ENCODE data around the gene MOV10L1. TPM values are rescaled to one million over a fixed set of nuclear protein-coding genes. Genes with fewer than 3 reads are reported as not detected.

The MOV10L1 gene
- total RNA-seq, 1 donor, result 0.36 TPM

DNA sequence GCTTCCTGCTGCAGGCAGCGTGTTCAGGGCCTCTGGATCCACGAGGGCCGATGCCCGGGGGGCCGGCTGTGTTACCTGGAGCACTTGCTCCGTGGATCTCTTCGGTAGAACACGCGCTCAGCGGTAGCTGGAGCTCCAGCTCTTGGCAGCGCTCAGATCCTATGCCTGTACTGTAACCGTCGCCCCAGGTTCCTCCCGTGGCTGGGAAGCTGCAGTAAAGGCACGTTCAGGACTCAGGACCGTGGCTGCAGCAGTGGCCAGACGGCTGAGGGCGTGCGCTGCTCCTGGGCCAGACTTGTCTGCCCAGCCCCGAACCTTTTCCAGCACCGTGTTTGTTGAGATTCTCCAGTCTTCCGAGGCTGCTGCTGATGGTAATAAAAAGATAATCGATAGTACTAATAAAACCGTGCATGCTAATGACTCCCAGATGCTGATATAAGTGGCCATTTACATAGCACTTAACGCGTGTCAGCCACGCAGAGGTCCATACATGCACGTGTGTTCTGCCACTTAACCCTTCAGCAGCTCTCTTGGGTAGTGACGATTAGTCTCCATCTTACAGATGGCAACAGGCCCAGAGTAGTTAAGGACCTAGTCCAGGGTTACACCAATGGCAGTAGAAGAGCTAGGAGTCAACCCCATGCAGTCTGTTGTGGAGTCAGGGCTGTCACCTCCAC lies 1.4 kb downstream of the MOV10L1 start:
- no peak overlapping the region for H2AFZ ChIP-seq (ENCODE audit: low read length)
- H3K4me1 ChIP-seq (ENCODE audit: insufficient read depth, low read length), result peaks cover 3% of the 10 kb centered on the region
- DNase-seq (ENCODE audit: insufficient read length, low spot score, missing footprints), result no peak
- no peaks in the 10 kb centered on the region for H3K36me3 ChIP-seq (ENCODE audit: insufficient read depth, low read length)
- no peaks in the 10 kb centered on the region for H3K79me2 ChIP-seq (ENCODE audit: insufficient read depth, low read length)
- no peak overlapping the region for H3K4me2 ChIP-seq (ENCODE audit: insufficient read depth, low read length)
- H3K27ac ChIP-seq (ENCODE audit: low read depth, low read length), result no peak overlapping the region
- no peaks in the 10 kb centered on the region for H3K9me3 ChIP-seq (ENCODE audit: low read depth, low read length)
- no peak overlapping the region for H3K4me3 ChIP-seq (ENCODE audit: insufficient read depth, low read length)
- H4K20me1 ChIP-seq (ENCODE audit: insufficient read depth, low read length), result no peaks in the 10 kb centered on the region
- peaks cover 7% of the 10 kb centered on the region for H3K27me3 ChIP-seq (ENCODE audit: insufficient read depth, low read length)
- no peak for TF ChIP-seq CTCF (IDR thresholded peaks at IDR 0.05; ENCODE audit: extremely low read depth, low read depth, low read length)

GRCh38 chr22:50092342-50092741 lies 2.5 kb downstream of the MOV10L1 start:
- no peaks in the 10 kb centered on the region for H3K9me3 ChIP-seq (ENCODE audit: low read depth, low read length)
- no peak overlapping the region for H3K4me3 ChIP-seq (ENCODE audit: insufficient read depth, low read length)
- TF ChIP-seq CTCF (IDR thresholded peaks at IDR 0.05; ENCODE audit: extremely low read depth, low read depth, low read length), result no peak
- H3K36me3 ChIP-seq (ENCODE audit: insufficient read depth, low read length), result no peaks in the 10 kb centered on the region
- no peak for DNase-seq (ENCODE audit: insufficient read length, low spot score, missing footprints)
- H3K4me1 ChIP-seq (ENCODE audit: insufficient read depth, low read length), result no peaks in the 10 kb centered on the region
- no peak overlapping the region for H3K27ac ChIP-seq (ENCODE audit: low read depth, low read length)
- no peak overlapping the region for H3K4me2 ChIP-seq (ENCODE audit: insufficient read depth, low read length)
- H2AFZ ChIP-seq (ENCODE audit: low read length), result no peak overlapping the region
- peaks cover 8% of the 10 kb centered on the region for H3K27me3 ChIP-seq (ENCODE audit: insufficient read depth, low read length)
- no peaks in the 10 kb centered on the region for H3K79me2 ChIP-seq (ENCODE audit: insufficient read depth, low read length)
- no peaks in the 10 kb centered on the region for H4K20me1 ChIP-seq (ENCODE audit: insufficient read depth, low read length)

DNA sequence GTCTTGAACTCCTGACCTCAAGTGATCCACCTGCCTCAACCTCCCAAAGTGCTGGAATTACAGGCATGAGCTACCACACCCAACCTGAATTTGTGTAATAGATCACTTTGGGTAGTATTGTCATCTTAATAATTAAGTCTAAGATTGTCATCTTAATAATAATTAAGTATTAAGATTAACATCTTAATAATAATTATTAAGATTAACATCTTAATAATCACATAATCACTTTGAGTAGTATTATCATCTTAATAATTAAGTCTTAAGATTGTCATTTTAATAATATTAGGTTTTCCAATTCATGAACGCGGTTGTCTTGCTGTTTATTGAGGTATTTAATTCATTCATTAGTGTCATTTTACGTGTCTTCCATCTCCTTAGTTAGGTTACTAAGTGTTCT lies 8.2 kb downstream of the MOV10L1 start:
- Histone ChIP-seq H3K36me3 (ENCODE audit: insufficient read depth, low read length) (no peaks in the 10 kb centered on the region), H3K27ac (ENCODE audit: low read depth, low read length) (no peak overlapping the region), H3K9me3 (ENCODE audit: low read depth, low read length) (no peaks in the 10 kb centered on the region), H3K27me3 (ENCODE audit: insufficient read depth, low read length) (peaks cover 13% of the 10 kb centered on the region), H3K4me2 (ENCODE audit: insufficient read depth, low read length) (no peak overlapping the region), H3K4me3 (ENCODE audit: insufficient read depth, low read length) (no peak overlapping the region), H3K79me2 (ENCODE audit: insufficient read depth, low read length) (no peaks in the 10 kb centered on the region), H3K4me1 (ENCODE audit: insufficient read depth, low read length) (no peaks in the 10 kb centered on the region), H2AFZ (ENCODE audit: low read length) (no peak overlapping the region), H4K20me1 (ENCODE audit: insufficient read depth, low read length) (no peaks in the 10 kb centered on the region)
- DNase-seq (ENCODE audit: insufficient read length, low spot score, missing footprints), result no peak
- no peak for TF ChIP-seq CTCF (IDR thresholded peaks at IDR 0.05; ENCODE audit: extremely low read depth, low read depth, low read length)

DNA sequence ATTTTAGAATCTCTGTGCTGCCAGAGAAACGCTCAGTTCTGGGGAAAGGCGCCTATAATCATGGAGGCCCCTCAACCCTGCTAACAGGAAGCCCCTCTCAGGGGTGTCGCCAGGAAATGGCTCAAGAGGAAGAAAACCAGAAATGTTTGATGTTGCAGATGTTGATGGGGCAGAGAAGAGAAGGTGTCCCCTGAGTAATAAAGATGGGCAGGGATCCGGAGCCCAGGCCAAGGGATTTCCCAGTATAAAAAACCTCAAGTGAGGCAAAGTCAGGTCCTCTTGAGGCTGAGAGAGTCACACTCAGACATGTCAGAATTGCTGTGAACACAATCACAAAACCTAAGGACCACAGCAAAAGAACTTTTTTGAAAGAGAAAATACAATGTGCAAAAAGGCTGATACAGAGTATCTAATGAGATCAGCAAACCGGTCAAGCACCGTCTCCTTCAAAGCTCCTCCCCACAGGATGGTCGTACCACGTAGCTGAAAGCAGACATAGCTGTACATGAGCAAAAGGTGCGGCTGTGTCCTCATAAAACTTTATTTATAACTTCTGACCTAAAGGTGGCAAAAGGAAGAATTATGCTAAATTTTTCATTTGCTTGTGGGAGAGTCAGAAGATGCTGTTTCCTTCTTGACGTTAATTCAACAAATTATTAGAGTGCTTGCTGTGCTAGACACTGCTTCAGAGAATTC lies 12.2 kb downstream of the MOV10L1 start:
- Histone ChIP-seq H3K27ac (ENCODE audit: low read depth, low read length) (no peak overlapping the region), H3K4me3 (ENCODE audit: insufficient read depth, low read length) (no peak overlapping the region), H3K4me2 (ENCODE audit: insufficient read depth, low read length) (no peak overlapping the region), H3K4me1 (ENCODE audit: insufficient read depth, low read length) (no peaks in the 10 kb centered on the region), H4K20me1 (ENCODE audit: insufficient read depth, low read length) (no peaks in the 10 kb centered on the region), H3K9me3 (ENCODE audit: low read depth, low read length) (no peaks in the 10 kb centered on the region), H3K79me2 (ENCODE audit: insufficient read depth, low read length) (no peaks in the 10 kb centered on the region), H2AFZ (ENCODE audit: low read length) (no peak overlapping the region), H3K36me3 (ENCODE audit: insufficient read depth, low read length) (no peaks in the 10 kb centered on the region), H3K27me3 (ENCODE audit: insufficient read depth, low read length) (peaks cover 5% of the 10 kb centered on the region)
- DNase-seq (ENCODE audit: insufficient read length, low spot score, missing footprints), result no peak
- no peak for TF ChIP-seq CTCF (IDR thresholded peaks at IDR 0.05; ENCODE audit: extremely low read depth, low read depth, low read length)
